Trophoblast cell (in vitro differentiated cells and primary cell): Measurements from ENCODE around the gene DISP2.

Source experiments
- DNase-seq, 2 donors: peaks; one replicate each; pipeline ENCODE4 v3.0.0-alpha.2; 2016
- H2AFZ ChIP-seq: 2 replicates; pipeline ENCODE4 v1.6.1; 2013; ENCODE audit warnings: low read length, moderate library complexity, mild to moderate bottlenecking; ENCODE audit not compliant: insufficient read depth, poor library complexity
- H2AK5ac ChIP-seq: 2 replicates; pipeline ENCODE4 v1.6.1; 2013; ENCODE audit warnings: mild to moderate bottlenecking, low read length
- H2BK120ac ChIP-seq: 2 replicates; pipeline ENCODE4 v1.6.1; 2013; ENCODE audit warnings: low read length, mild to moderate bottlenecking, moderate library complexity; ENCODE audit not compliant: insufficient read depth, poor library complexity
- H2BK12ac ChIP-seq: 2 replicates; pipeline ENCODE4 v1.6.1; 2013; ENCODE audit warnings: mild to moderate bottlenecking, low read length, moderate library complexity
- H2BK5ac ChIP-seq: 2 replicates; pipeline ENCODE4 v1.6.1; 2013; ENCODE audit warnings: low read length, low read depth, moderate library complexity, mild to moderate bottlenecking; ENCODE audit not compliant: poor library complexity
- H3K14ac ChIP-seq: 2 replicates; pipeline ENCODE4 v1.6.1; 2013; ENCODE audit warnings: mild to moderate bottlenecking, low read length
- H3K18ac ChIP-seq: 2 replicates; pipeline ENCODE4 v1.6.1; 2013; ENCODE audit warnings: mild to moderate bottlenecking, low read length
- H3K23ac ChIP-seq: 2 replicates; pipeline ENCODE4 v1.6.1; 2013; ENCODE audit warnings: low read length
- H3K27ac ChIP-seq: 2 replicates; pipeline ENCODE4 v1.5.1; 2013; ENCODE audit warnings: low read depth, mild to moderate bottlenecking, inconsistent platforms, low read length, moderate library complexity
- H3K27me3 ChIP-seq: 2 replicates; pipeline ENCODE4 v1.6.1; 2013; ENCODE audit warnings: inconsistent platforms, mild to moderate bottlenecking, low read length, moderate library complexity; ENCODE audit not compliant: insufficient read depth
- H3K36me3 ChIP-seq, 2 experiments: 1 replicate in 1 of 2; 2 replicates in 1 of 2; pipeline ENCODE4 v1.6.1; 2013; ENCODE audit warnings: low read length in 2 of 2, mild to moderate bottlenecking in 2 of 2, moderate library complexity in 1 of 2; ENCODE audit not compliant: insufficient read depth in 2 of 2, control insufficient read depth in 1 of 2
- H3K4ac ChIP-seq: 2 replicates; pipeline ENCODE4 v1.6.1; 2013; ENCODE audit warnings: low read depth, mild to moderate bottlenecking, low read length, moderate library complexity
- H3K4me1 ChIP-seq, 2 experiments: 1 replicate in 1 of 2; 2 replicates in 1 of 2; pipeline ENCODE4 v1.6.1; 2013; ENCODE audit warnings: low read length in 2 of 2, mild to moderate bottlenecking in 2 of 2, moderate library complexity in 1 of 2; ENCODE audit not compliant: insufficient read depth in 2 of 2, control insufficient read depth in 1 of 2
- H3K4me2 ChIP-seq: 2 replicates; pipeline ENCODE4 v1.6.1; 2013; ENCODE audit warnings: inconsistent platforms, mild to moderate bottlenecking, low read length, moderate library complexity
- H3K4me3 ChIP-seq: 2 replicates; pipeline ENCODE4 v1.5.1; 2013; ENCODE audit warnings: mild to moderate bottlenecking, low read depth, low read length, inconsistent platforms
- H3K79me1 ChIP-seq: one replicate; pipeline ENCODE4 v1.6.1; 2013; ENCODE audit warnings: low read length
- H3K79me2 ChIP-seq: 2 replicates; pipeline ENCODE4 v1.6.1; 2013; ENCODE audit warnings: low read length, mild to moderate bottlenecking; ENCODE audit not compliant: control insufficient read depth, insufficient read depth, poor library complexity
- H3K9ac ChIP-seq: 2 replicates; pipeline ENCODE4 v1.6.1; 2013; ENCODE audit warnings: mild to moderate bottlenecking, low read length
- H3K9me3 ChIP-seq: 2 replicates; pipeline ENCODE4 v1.6.1; 2013; ENCODE audit warnings: low read depth, mild to moderate bottlenecking, control low read depth, inconsistent platforms, low read length; ENCODE audit not compliant: insufficient read depth
- H4K12ac ChIP-seq: 2 replicates; pipeline ENCODE4 v1.6.1; 2013; ENCODE audit warnings: low read depth, mild to moderate bottlenecking, low read length, moderate library complexity
- H4K8ac ChIP-seq: 2 replicates; pipeline ENCODE4 v1.6.1; 2013; ENCODE audit warnings: low read depth, mild to moderate bottlenecking, low read length, moderate library complexity
- H4K91ac ChIP-seq: one replicate; pipeline ENCODE4 v1.6.1; 2013; ENCODE audit warnings: low read depth, mild to moderate bottlenecking, low read length, moderate library complexity
- WGBS: extraction: QIAGEN DNeasy Blood & Tissue Kit; methylation state at CpG from one replicate; pipeline ENCODE4 v1.1.7; 2013; ENCODE audit warnings: missing lambda C conversion rate; ENCODE audit not compliant: insufficient read length, insufficient coverage; ENCODE audit errors: extremely low coverage; 5-methylcytosine and 5-hydroxymethylcytosine counted together

Gene DISP2

DNA sequence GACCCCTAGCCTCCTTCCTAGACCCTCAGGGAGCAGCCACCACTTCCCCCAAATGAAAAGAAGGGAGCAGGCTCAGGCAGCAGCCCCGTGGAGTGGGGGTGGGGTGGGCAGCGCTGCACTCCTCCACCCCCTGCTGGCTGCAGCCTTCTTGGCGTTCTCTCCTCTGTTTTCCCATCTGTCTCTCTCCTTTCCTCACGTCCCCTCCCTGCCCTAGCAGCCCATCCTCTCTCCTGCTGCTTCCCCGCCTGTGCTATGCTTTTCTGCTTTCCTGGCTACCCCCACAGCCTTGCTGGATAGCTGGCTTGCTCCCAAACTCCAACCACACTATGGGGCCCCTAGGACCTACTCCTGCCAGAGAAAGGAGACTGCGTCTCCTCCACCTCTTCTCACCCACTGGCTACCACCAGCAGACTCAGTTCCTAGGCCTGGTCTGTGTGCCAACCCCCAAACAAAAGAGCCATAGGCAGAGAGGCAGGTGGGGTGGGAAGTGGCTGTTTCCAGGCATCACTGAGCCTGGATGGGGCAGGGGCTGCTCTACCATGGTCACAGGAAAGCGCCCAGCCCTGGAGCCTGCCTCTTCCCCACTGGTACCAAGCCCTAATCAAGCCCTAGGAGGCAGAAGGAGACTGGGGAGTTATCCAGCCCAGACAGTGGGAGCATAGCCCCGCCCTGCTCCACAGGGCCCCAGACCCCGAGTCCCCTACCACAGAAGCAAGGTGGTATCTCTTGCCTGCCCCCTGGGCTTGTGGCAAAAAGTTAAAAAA lies 3.4 kb upstream of the DISP2 start:
- Histone ChIP-seq H3K27me3 (no peaks in the 10 kb centered on the region), H4K8ac (no peak overlapping the region), H3K9me3 (no peaks in the 10 kb centered on the region), H2AK5ac (no peak overlapping the region), H3K18ac (no peak overlapping the region), H2BK5ac (no peak overlapping the region), H3K9ac (no peak overlapping the region), H3K4ac (no peak overlapping the region), H3K23ac (no peak overlapping the region), H2BK120ac (no peak overlapping the region), H3K79me2 (no peaks in the 10 kb centered on the region), H2BK12ac (no peak overlapping the region), H3K14ac (no peak overlapping the region), H3K27ac (no peak overlapping the region), H4K91ac (no peak overlapping the region), H2AFZ (no peak overlapping the region), H4K12ac (no peak overlapping the region), H3K36me3 (no peaks in the 10 kb centered on the region), H3K79me1 (no peaks in the 10 kb centered on the region), H3K4me2 (no peak overlapping the region), H3K4me3 (no peak overlapping the region), H3K4me1 (peaks cover 3 to 7% of the 10 kb centered on the region in 2 experiments)
- no CpG with 5 or more reads among the region's 9 CpGs for WGBS
- DNase-seq: no peak

- Histone ChIP-seq H3K4me3 (no peak overlapping the region), H3K4me2 (no peak overlapping the region), H3K79me1 (no peaks in the 10 kb centered on the region), H2BK12ac (no peak overlapping the region), H3K9me3 (no peaks in the 10 kb centered on the region), H3K23ac (peak overlapping the region; percentile 24), H3K4me1 (peaks cover 3 to 7% of the 10 kb centered on the region in 2 experiments), H2AK5ac (no peak overlapping the region), H2AFZ (no peak overlapping the region), H4K91ac (no peak overlapping the region), H3K27me3 (no peaks in the 10 kb centered on the region), H3K14ac (no peak overlapping the region), H2BK120ac (no peak overlapping the region), H3K36me3 (no peaks in the 10 kb centered on the region), H4K12ac (no peak overlapping the region), H3K9ac (no peak overlapping the region), H3K27ac (no peak overlapping the region), H4K8ac (no peak overlapping the region), H3K79me2 (no peaks in the 10 kb centered on the region), H3K4ac (no peak overlapping the region), H3K18ac (no peak overlapping the region), H2BK5ac (no peak overlapping the region)
- DNase-seq: no peak
- WGBS: no CpG with 5 or more reads among the region's 5 CpGs
Observed at GRCh38 chr15:40355976-40356585, 1.9 kb upstream of the DISP2 start.

DNA sequence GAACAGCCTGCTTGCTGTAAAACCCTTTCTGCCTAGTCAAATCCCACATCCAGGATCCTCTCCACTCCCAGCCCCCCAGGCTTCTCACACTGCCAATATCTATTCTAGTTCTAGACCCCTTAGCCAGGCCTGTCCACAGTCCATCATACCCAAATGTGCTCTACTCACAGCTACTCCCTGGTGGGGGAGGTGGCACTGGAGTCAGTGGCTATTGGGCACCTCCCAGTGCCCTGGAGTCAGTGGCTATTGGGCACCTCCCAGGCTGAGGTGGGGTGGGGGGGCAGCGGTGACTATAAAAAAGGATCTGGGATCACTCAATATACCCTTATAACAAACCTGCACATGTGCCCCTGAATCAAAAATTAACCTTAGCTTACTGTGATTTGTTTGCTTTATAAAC lies 773 bp upstream of the DISP2 start:
- no peak overlapping the region for H2AK5ac ChIP-seq
- H3K14ac ChIP-seq: no peak overlapping the region
- H3K27me3 ChIP-seq: no peaks in the 10 kb centered on the region
- H3K4ac ChIP-seq: no peak overlapping the region
- no peak overlapping the region for H3K23ac ChIP-seq
- peaks cover 3 to 7% of the 10 kb centered on the region in 2 experiments for H3K4me1 ChIP-seq
- no peak overlapping the region for H2BK5ac ChIP-seq
- no peaks in the 10 kb centered on the region for H3K36me3 ChIP-seq
- no peak overlapping the region for H2BK12ac ChIP-seq
- no peak overlapping the region for H3K9ac ChIP-seq
- H3K79me1 ChIP-seq: no peaks in the 10 kb centered on the region
- H3K4me2 ChIP-seq: peak overlapping the region; percentile 99
- H3K79me2 ChIP-seq: no peaks in the 10 kb centered on the region
- DNase-seq: no peak
- WGBS: no CpG with 5 or more reads among the region's 1 CpG
- H3K4me3 ChIP-seq: no peak overlapping the region
- no peak overlapping the region for H3K18ac ChIP-seq
- no peak overlapping the region for H3K27ac ChIP-seq
- no peak overlapping the region for H4K8ac ChIP-seq
- no peak overlapping the region for H2AFZ ChIP-seq
- no peaks in the 10 kb centered on the region for H3K9me3 ChIP-seq
- H4K91ac ChIP-seq: no peak overlapping the region
- no peak overlapping the region for H2BK120ac ChIP-seq
- H4K12ac ChIP-seq: no peak overlapping the region

DNA sequence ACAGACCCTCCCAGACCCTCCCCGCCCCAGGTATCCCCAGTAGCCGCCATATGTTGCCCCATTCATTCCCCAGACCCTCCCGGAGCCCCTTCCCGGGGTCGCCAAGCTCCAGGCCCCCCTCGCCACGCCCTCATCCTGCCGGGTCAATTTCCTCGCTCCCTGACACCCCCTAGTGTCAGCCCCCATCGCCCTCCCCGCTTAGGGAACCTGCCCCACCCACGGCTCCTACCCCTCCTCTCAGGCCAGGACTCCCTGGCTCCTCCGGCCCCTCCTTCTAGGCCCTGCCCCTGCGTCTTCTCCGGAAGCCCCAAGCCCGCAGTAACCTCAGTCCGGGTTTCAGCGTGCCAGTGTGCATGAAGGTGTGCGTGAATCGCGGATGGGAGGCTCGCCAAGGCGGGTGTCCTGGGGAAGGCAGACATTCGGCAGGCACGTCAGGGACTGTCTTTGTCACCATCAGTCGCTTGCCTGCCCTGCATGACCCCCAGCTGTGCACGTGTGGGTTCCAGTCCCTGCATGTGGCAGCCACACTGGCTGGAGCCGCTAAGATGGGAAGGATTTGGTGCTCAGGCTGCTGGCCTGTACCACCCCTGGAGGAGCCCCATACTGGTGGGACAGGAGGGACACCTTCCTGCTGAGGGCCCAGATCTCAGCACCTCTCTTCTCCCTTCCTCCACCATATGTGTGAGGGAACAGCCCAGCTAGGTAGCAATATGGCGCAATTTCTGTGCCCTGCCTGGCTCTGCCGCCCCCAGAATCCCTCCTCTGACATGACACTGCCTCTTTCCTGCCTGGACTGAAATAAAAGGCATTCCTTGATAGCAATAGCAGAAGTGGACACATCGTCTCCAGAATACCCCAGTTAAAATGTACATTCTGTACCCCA lies 693 bp downstream of the DISP2 start:
- H3K27ac ChIP-seq: no peak overlapping the region
- H3K27me3 ChIP-seq: no peaks in the 10 kb centered on the region
- H3K23ac ChIP-seq: no peak overlapping the region
- H3K4me2 ChIP-seq: peak overlapping the region; percentile 86
- no peak overlapping the region for H3K18ac ChIP-seq
- no peak overlapping the region for H2AFZ ChIP-seq
- H2BK12ac ChIP-seq: no peak overlapping the region
- no peak overlapping the region for H2AK5ac ChIP-seq
- H3K9me3 ChIP-seq: no peaks in the 10 kb centered on the region
- no peak overlapping the region for H3K9ac ChIP-seq
- H4K12ac ChIP-seq: no peak overlapping the region
- no CpG with 5 or more reads among the region's 31 CpGs for WGBS
- H3K4me3 ChIP-seq: peak overlapping the region; percentile 61
- no peak overlapping the region for H2BK120ac ChIP-seq
- H3K36me3 ChIP-seq: no peaks in the 10 kb centered on the region
- no peaks in the 10 kb centered on the region for H3K79me1 ChIP-seq
- H4K91ac ChIP-seq: no peak overlapping the region
- no peaks in the 10 kb centered on the region for H3K79me2 ChIP-seq
- no peak overlapping the region for H3K14ac ChIP-seq
- no peak overlapping the region for H4K8ac ChIP-seq
- H2BK5ac ChIP-seq: no peak overlapping the region
- DNase-seq: no peak
- no peak overlapping the region for H3K4ac ChIP-seq
- peaks cover 3 to 7% of the 10 kb centered on the region in 2 experiments for H3K4me1 ChIP-seq
